ENCODE measurements around the gene DNAH8. TPM values are rescaled to one million over a fixed set of nuclear protein-coding genes. Genes with fewer than 3 reads are reported as not detected.

The DNAH8 gene
- total and polyA plus RNA-seq, 11 donors = 0.02 to 0.50 (median 0.02) TPM; not detected in 8

GRCh38 chr6:38774929-38775707 is 60.0 kb downstream of the DNAH8 start:
- intact Hi-C loops (cut with DNase I) = no loop called here
- H3K4me1 ChIP-seq = peaks cover 0 to 6% (median 0%) of the 10 kb centered on the region in 12 donors
- H3K27me3 ChIP-seq = peaks cover 0 to 8% (median 0%) of the 10 kb centered on the region in 9 donors
- peaks cover 0 to 5% (median 0%) of the 10 kb centered on the region in 12 donors for H3K9me3 ChIP-seq
- no peak overlapping the region for H3K27ac ChIP-seq
- no peak overlapping the region for H3K4me3 ChIP-seq
- no peak for DNase-seq
- no peak for ATAC-seq
- WGBS, 4 donors = 78 to 85% (median 82%) methylated on average over 5 of the region's 5 CpGs
- TF ChIP-seq POLR2A (IDR thresholded peaks at IDR 0.05) (no peak), CTCF (IDR thresholded peaks at IDR 0.05) (no peak)
- no peaks in the 10 kb centered on the region for H3K36me3 ChIP-seq

GRCh38 chr6:38775870-38776269 is 60.8 kb downstream of the DNAH8 start:
- intact Hi-C loops (cut with DNase I) = no loop called here
- Histone ChIP-seq H3K36me3 (no peaks in the 10 kb centered on the region), H3K9me3 (peaks cover 0 to 5% (median 0%) of the 10 kb centered on the region in 12 donors), H3K27ac (no peak overlapping the region), H3K27me3 (peaks cover 0 to 8% (median 0%) of the 10 kb centered on the region in 9 donors), H3K4me3 (no peak overlapping the region), H3K4me1 (peaks cover 0 to 6% (median 0%) of the 10 kb centered on the region in 12 donors)
- TF ChIP-seq POLR2A (IDR thresholded peaks at IDR 0.05) (no peak), CTCF (IDR thresholded peaks at IDR 0.05) (no peak)
- no peak for ATAC-seq
- no peak for DNase-seq
- WGBS, 4 donors = 87 to 93% (median 91%) methylated on average over 1 of the region's 1 CpG

GRCh38 chr6:38776515-38776914 is 61.4 kb downstream of the DNAH8 start:
- H3K27ac ChIP-seq = no peak overlapping the region
- DNase-seq (no peak), ATAC-seq (no peak)
- TF ChIP-seq CTCF (IDR thresholded peaks at IDR 0.05) (no peak), POLR2A (IDR thresholded peaks at IDR 0.05) (no peak)
- peaks cover 0 to 8% (median 0%) of the 10 kb centered on the region in 9 donors for H3K27me3 ChIP-seq
- no peaks in the 10 kb centered on the region for H3K36me3 ChIP-seq
- no peak overlapping the region for H3K4me3 ChIP-seq
- peaks cover 0 to 5% (median 0%) of the 10 kb centered on the region in 12 donors for H3K9me3 ChIP-seq
- 35 to 53% (median 48%) methylated on average over 1 of the region's 1 CpG for WGBS, 4 donors
- intact Hi-C loops (cut with DNase I) = no loop called here
- peaks cover 0 to 6% (median 0%) of the 10 kb centered on the region in 12 donors for H3K4me1 ChIP-seq

- no peak overlapping the region for H3K27ac ChIP-seq
- DNase-seq = no peak
- 83 to 86% (median 85%) methylated on average over 4 of the region's 4 CpGs for WGBS, 4 donors
These were observed 64.4 kb downstream of the DNAH8 start for GRCh38 chr6:38779310-38780062.

More at GRCh38 chr6:38779310-38780062, 64.4 kb downstream of the DNAH8 start:
- ATAC-seq = no peak
- no peak for TF ChIP-seq POLR2A (IDR thresholded peaks at IDR 0.05)
- TF ChIP-seq CTCF (IDR thresholded peaks at IDR 0.05) = no peak
- Histone ChIP-seq H3K9me3 (no peaks in the 10 kb centered on the region), H3K27me3 (peaks cover 0 to 15% (median 0%) of the 10 kb centered on the region in 9 donors), H3K4me3 (no peak overlapping the region), H3K4me1 (peaks cover 0 to 6% (median 0%) of the 10 kb centered on the region in 12 donors), H3K36me3 (no peaks in the 10 kb centered on the region)
- intact Hi-C loops (cut with DNase I) = no loop called here
